Caco-2 (cell line): ENCODE results near the gene P2RX1. TPM values are rescaled to one million over a fixed set of nuclear protein-coding genes. Genes with fewer than 3 reads are reported as not detected.
A peak's percentile ranks its signal among the peaks of the same experiment; 100 is the strongest.

Source experiments
- BruUV-seq: library from RNA; stranded (reverse); fragments of 400-500 nt; replicated peaks from 2 replicates; lab custom pipeline; 2021; lab: Mats Ljungman, UMichigan
- CTCF ChIA-PET: fragments of 300-600 bp; sonication (Branson Sonifier 250); formaldehyde crosslinking; loops from one replicate; lab custom pipeline; 2022; ENCODE audit warnings: antibody characterized with exemption; lab: Charles Lee
- POLR2A ChIA-PET: fragments of 300-600 bp; sonication (Branson Sonifier 250); formaldehyde crosslinking; loops from one replicate; lab custom pipeline; 2022; ENCODE audit warnings: antibody characterized with exemption; lab: Charles Lee
- DNase-seq, 2 experiments: peaks; one replicate each; pipeline versions ENCODE4 v3.0.0 to v3.0.0-alpha.2; 2020 to 2022
- H3K27me3 ChIP-seq: replicated peaks from 2 replicates; pipeline ENCODE4 v1.6.0; 2011; ENCODE audit warnings: low read length; ENCODE audit not compliant: control insufficient read depth, insufficient read depth
- H3K36me3 ChIP-seq: 2 replicates; pipeline ENCODE4 v1.5.1; 2011; ENCODE audit warnings: low read length; ENCODE audit not compliant: control insufficient read depth, insufficient read depth
- H3K4me1 ChIP-seq: fragments of 250-450 bp; sonication (Bioruptor Pico); 2 replicates; pipeline ENCODE4 v1.5.1; 2020; ENCODE audit warnings: mild to moderate bottlenecking
- H3K4me3 ChIP-seq: 2 replicates; pipeline ENCODE4 v1.5.1; 2011; ENCODE audit warnings: low read depth, mild to moderate bottlenecking, control low read depth, low read length
- H3K9me3 ChIP-seq: fragments of 250-450 bp; sonication (Bioruptor Pico); 2 replicates; pipeline ENCODE4 v1.5.1; 2020; ENCODE audit warnings: mild to moderate bottlenecking, moderate library complexity
- H3K27ac Mint-ChIP-seq: one replicate; pipeline ENCODE4 v1.8.0; 2022; ENCODE audit warnings: mixed read lengths; ENCODE audit not compliant: unreplicated experiment
- H3K27me3 Mint-ChIP-seq: one replicate; pipeline ENCODE4 v1.8.0; 2022; ENCODE audit warnings: mixed read lengths; ENCODE audit not compliant: insufficient read depth, unreplicated experiment
- H3K36me3 Mint-ChIP-seq: one replicate; pipeline ENCODE4 v1.8.0; 2022; ENCODE audit warnings: mild to moderate bottlenecking, mixed read lengths; ENCODE audit not compliant: insufficient read depth, unreplicated experiment
- H3K4me1 Mint-ChIP-seq: one replicate; pipeline ENCODE4 v1.8.0; 2022; ENCODE audit warnings: low read depth, mixed read lengths; ENCODE audit not compliant: unreplicated experiment
- H3K4me3 Mint-ChIP-seq: one replicate; pipeline ENCODE4 v1.8.0; 2022; ENCODE audit warnings: mild to moderate bottlenecking, moderate library complexity, mixed read lengths; ENCODE audit not compliant: unreplicated experiment
- H3K9me3 Mint-ChIP-seq: one replicate; pipeline ENCODE4 v1.8.0; 2022; ENCODE audit warnings: mixed read lengths; ENCODE audit not compliant: unreplicated experiment
- CTCF ChIP-seq, 2 experiments: fragments of 200-600 bp in 1 of 2; IDR thresholded peaks; 1 replicate in 1 of 2; 2 replicates in 1 of 2; pipeline versions ENCODE4 v1.5.1 to v1.8.0; 2011 to 2022; ENCODE audit warnings: antibody characterized with exemption in 1 of 2, control low read depth in 1 of 2, inconsistent platforms in 1 of 2, low read depth in 1 of 2, low read length in 1 of 2, mild to moderate bottlenecking in 1 of 2, moderate library complexity in 1 of 2; ENCODE audit not compliant: insufficient read depth in 1 of 2, severe bottlenecking in 1 of 2, unreplicated experiment in 1 of 2
- intact Hi-C: fragments of 100-400 bp; cut with micrococcal nuclease; formaldehyde crosslinking; loops from one replicate; pipeline ENCODE4 v1.10.0; 2022; ENCODE audit not compliant: unreplicated experiment
- total RNA-seq: library from RNA; stranded (reverse); gene quantifications from 2 replicates; pipeline ENCODE4 v1.2.3, GENCODE V29; 2022

The P2RX1 gene
- total RNA-seq, 1 experiment from 2014 or later = 0.23 TPM

- no peaks in the 10 kb centered on the region for H3K27me3 ChIP-seq
- no peak for DNase-seq
- no peaks in the 10 kb centered on the region for H3K4me1 Mint-ChIP-seq
- H3K36me3 Mint-ChIP-seq = no peaks in the 10 kb centered on the region
- no peaks in the 10 kb centered on the region for H3K27me3 Mint-ChIP-seq
- no peak for TF ChIP-seq CTCF (IDR thresholded peaks at IDR 0.05; ENCODE audit: insufficient read depth in 1 of 2, low read depth in 1 of 2, low read length in 1 of 2, severe bottlenecking in 1 of 2, unreplicated experiment in 1 of 2)
- H3K9me3 ChIP-seq = no peaks in the 10 kb centered on the region
- H3K4me3 Mint-ChIP-seq = no peak overlapping the region
- peaks cover 12% of the 10 kb centered on the region; the same call in 1 of the 2 replicates for H3K4me1 ChIP-seq
- BruUV-seq = no TSS peak
- ChIA-PET POLR2A (no interaction called here), CTCF (no interaction called here)
- H3K4me3 ChIP-seq = no peak overlapping the region
- no peaks in the 10 kb centered on the region for H3K9me3 Mint-ChIP-seq
- intact Hi-C loops = no loop called here
- no peak overlapping the region for H3K27ac Mint-ChIP-seq
- H3K36me3 ChIP-seq = no peaks in the 10 kb centered on the region
Measured at GRCh38 chr17:3928406-3928805, 12.1 kb upstream of the P2RX1 start.

GRCh38 chr17:3927628-3928340 lies 11.5 kb upstream of the P2RX1 start:
- H3K27me3 Mint-ChIP-seq = no peaks in the 10 kb centered on the region
- no peaks in the 10 kb centered on the region for H3K36me3 Mint-ChIP-seq
- H3K9me3 Mint-ChIP-seq = no peaks in the 10 kb centered on the region
- peak; percentile 23 to 57 for DNase-seq
- no peaks in the 10 kb centered on the region for H3K27me3 ChIP-seq
- no peak overlapping the region for H3K27ac Mint-ChIP-seq
- H3K36me3 ChIP-seq = no peaks in the 10 kb centered on the region
- no peak overlapping the region for H3K4me3 ChIP-seq
- ChIA-PET CTCF (no interaction called here), POLR2A (no interaction called here)
- BruUV-seq = no TSS peak
- H3K4me1 ChIP-seq = peaks cover 12% of the 10 kb centered on the region; the same call in 1 of the 2 replicates
- intact Hi-C loops = no loop called here
- H3K9me3 ChIP-seq = no peaks in the 10 kb centered on the region
- no peak overlapping the region for H3K4me3 Mint-ChIP-seq
- no peaks in the 10 kb centered on the region for H3K4me1 Mint-ChIP-seq
- TF ChIP-seq CTCF (IDR thresholded peaks at IDR 0.05; ENCODE audit: insufficient read depth in 1 of 2, low read depth in 1 of 2, low read length in 1 of 2, severe bottlenecking in 1 of 2, unreplicated experiment in 1 of 2) = no peak

GRCh38 chr17:3926860-3927627 lies 10.8 kb upstream of the P2RX1 start:
- Histone ChIP-seq H3K4me3 (no peak overlapping the region), H3K4me1 (peaks cover 12% of the 10 kb centered on the region; the same call in 1 of the 2 replicates), H3K36me3 (no peaks in the 10 kb centered on the region), H3K9me3 (no peaks in the 10 kb centered on the region), H3K27me3 (no peaks in the 10 kb centered on the region)
- ChIA-PET CTCF (no interaction called here), POLR2A (no interaction called here)
- DNase-seq = no peak
- Mint-ChIP-seq H3K4me1 (no peaks in the 10 kb centered on the region), H3K27ac (peak overlapping the region; percentile 48), H3K4me3 (no peak overlapping the region), H3K27me3 (no peaks in the 10 kb centered on the region), H3K9me3 (no peaks in the 10 kb centered on the region), H3K36me3 (no peaks in the 10 kb centered on the region)
- intact Hi-C loops = no loop called here
- no TSS peak for BruUV-seq
- TF ChIP-seq CTCF (IDR thresholded peaks at IDR 0.05; ENCODE audit: insufficient read depth in 1 of 2, low read depth in 1 of 2, low read length in 1 of 2, severe bottlenecking in 1 of 2, unreplicated experiment in 1 of 2) = no peak
